ENCODE results near the gene TRABD2B.

The TRABD2B gene

DNA sequence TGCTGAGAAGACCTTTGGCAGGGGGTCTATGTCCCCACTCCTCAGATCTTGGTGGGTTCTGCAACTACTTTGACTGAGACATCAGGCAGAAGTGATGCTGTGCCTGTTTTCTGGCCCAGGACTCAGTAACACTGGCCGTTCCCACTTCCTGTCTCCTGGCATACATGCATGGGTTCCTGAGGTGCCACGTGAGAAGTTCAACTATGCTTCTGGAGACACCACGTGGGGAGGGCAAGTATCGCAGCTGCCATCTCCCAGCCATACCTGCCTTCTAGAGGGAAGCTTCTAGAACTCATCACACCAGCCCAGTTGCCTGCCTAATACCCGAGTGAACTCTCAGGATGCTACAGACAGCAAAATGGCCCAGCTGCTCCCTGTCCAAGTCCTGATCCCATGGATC lies 65.8 kb downstream of the TRABD2B start:
- no peak overlapping the region for H3K9ac ChIP-seq (ENCODE audit: low read depth, low read length)
- peaks cover 6% of the 10 kb centered on the region; the same call in 1 of the 2 replicates for H3K4me1 ChIP-seq (ENCODE audit: insufficient read depth, low read length)
- H3K9me3 ChIP-seq (ENCODE audit: insufficient read depth, low read depth, low read length): no peaks in the 10 kb centered on the region
- no peaks in the 10 kb centered on the region for H3K27me3 ChIP-seq (ENCODE audit: insufficient read depth, low read length)
- H3K27ac ChIP-seq (ENCODE audit: low read depth, low read length): no peak overlapping the region
- 88% methylated on average over 5 of the region's 5 CpGs for WGBS
- H3K4me3 ChIP-seq (ENCODE audit: low read length): no peak overlapping the region
- no peaks in the 10 kb centered on the region for H3K36me3 ChIP-seq (ENCODE audit: insufficient read depth, low read length)

- H3K4me1 ChIP-seq (ENCODE audit: insufficient read depth, low read length): peaks cover 6% of the 10 kb centered on the region; the same call in 1 of the 2 replicates
- 93% methylated on average over 7 of the region's 7 CpGs for WGBS
- no peak overlapping the region for H3K9ac ChIP-seq (ENCODE audit: low read depth, low read length)
- no peaks in the 10 kb centered on the region for H3K9me3 ChIP-seq (ENCODE audit: insufficient read depth, low read depth, low read length)
- no peak overlapping the region for H3K27ac ChIP-seq (ENCODE audit: low read depth, low read length)
- H3K4me3 ChIP-seq (ENCODE audit: low read length): no peak overlapping the region
- no peaks in the 10 kb centered on the region for H3K36me3 ChIP-seq (ENCODE audit: insufficient read depth, low read length)
- H3K27me3 ChIP-seq (ENCODE audit: insufficient read depth, low read length): no peaks in the 10 kb centered on the region
Observed at GRCh38 chr1:47930210-47930840, 66.9 kb downstream of the TRABD2B start.

- no peaks in the 10 kb centered on the region for H3K36me3 ChIP-seq (ENCODE audit: insufficient read depth, low read length)
- WGBS: 93% methylated on average over 6 of the region's 6 CpGs
- H3K9ac ChIP-seq (ENCODE audit: low read depth, low read length): no peak overlapping the region
- H3K9me3 ChIP-seq (ENCODE audit: insufficient read depth, low read depth, low read length): no peaks in the 10 kb centered on the region
- H3K27ac ChIP-seq (ENCODE audit: low read depth, low read length): no peak overlapping the region
- no peak overlapping the region for H3K4me3 ChIP-seq (ENCODE audit: low read length)
- H3K4me1 ChIP-seq (ENCODE audit: insufficient read depth, low read length): 0 out of 2 replicates have a peak, but pooled peaks cover 3% of the 10 kb centered on the region
- no peaks in the 10 kb centered on the region for H3K27me3 ChIP-seq (ENCODE audit: insufficient read depth, low read length)
Observed at GRCh38 chr1:47927165-47927564, 70.0 kb downstream of the TRABD2B start.

DNA sequence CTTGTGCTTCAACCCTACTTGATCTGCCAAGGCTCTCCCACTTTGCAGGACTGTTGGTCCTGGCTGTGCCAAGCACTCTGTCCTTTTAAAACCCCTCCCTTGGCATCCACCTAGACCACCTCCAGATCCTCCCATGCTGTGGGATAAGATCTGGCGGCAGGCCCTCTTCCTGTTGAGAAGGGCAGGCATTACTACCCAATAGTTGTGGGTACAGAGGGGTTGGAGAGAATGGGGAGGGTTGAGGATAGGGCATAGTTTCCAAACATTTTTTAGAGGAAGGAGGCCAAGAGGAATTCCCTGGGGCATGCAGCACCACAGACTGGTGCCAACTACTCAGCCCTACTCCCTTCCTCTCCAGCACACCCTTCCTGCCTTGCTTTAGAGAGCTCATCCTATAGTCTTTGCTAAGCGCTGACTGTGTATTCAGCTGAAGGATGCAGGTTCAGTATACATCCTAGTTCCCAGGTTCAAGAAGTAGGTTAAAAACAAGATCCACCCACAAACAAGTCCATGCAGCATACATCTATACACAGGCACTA lies 70.7 kb downstream of the TRABD2B start:
- H3K27me3 ChIP-seq (ENCODE audit: insufficient read depth, low read length): no peaks in the 10 kb centered on the region
- H3K4me3 ChIP-seq (ENCODE audit: low read length): no peak overlapping the region
- H3K27ac ChIP-seq (ENCODE audit: low read depth, low read length): no peak overlapping the region
- H3K9me3 ChIP-seq (ENCODE audit: insufficient read depth, low read depth, low read length): no peaks in the 10 kb centered on the region
- WGBS: 50% methylated on average over 2 of the region's 2 CpGs
- H3K4me1 ChIP-seq (ENCODE audit: insufficient read depth, low read length): 0 out of 2 replicates have a peak, but pooled peaks cover 3% of the 10 kb centered on the region
- H3K9ac ChIP-seq (ENCODE audit: low read depth, low read length): no peak overlapping the region
- no peaks in the 10 kb centered on the region for H3K36me3 ChIP-seq (ENCODE audit: insufficient read depth, low read length)

GRCh38 chr1:47924270-47925048 lies 72.7 kb downstream of the TRABD2B start:
- H3K4me3 ChIP-seq (ENCODE audit: low read length): no peak overlapping the region
- H3K4me1 ChIP-seq (ENCODE audit: insufficient read depth, low read length): 0 out of 2 replicates have a peak, but pooled peaks cover 3% of the 10 kb centered on the region
- H3K36me3 ChIP-seq (ENCODE audit: insufficient read depth, low read length): no peaks in the 10 kb centered on the region
- no peaks in the 10 kb centered on the region for H3K27me3 ChIP-seq (ENCODE audit: insufficient read depth, low read length)
- H3K9ac ChIP-seq (ENCODE audit: low read depth, low read length): no peak overlapping the region
- WGBS: 77% methylated on average over 7 of the region's 7 CpGs
- H3K9me3 ChIP-seq (ENCODE audit: insufficient read depth, low read depth, low read length): no peaks in the 10 kb centered on the region
- no peak overlapping the region for H3K27ac ChIP-seq (ENCODE audit: low read depth, low read length)

DNA sequence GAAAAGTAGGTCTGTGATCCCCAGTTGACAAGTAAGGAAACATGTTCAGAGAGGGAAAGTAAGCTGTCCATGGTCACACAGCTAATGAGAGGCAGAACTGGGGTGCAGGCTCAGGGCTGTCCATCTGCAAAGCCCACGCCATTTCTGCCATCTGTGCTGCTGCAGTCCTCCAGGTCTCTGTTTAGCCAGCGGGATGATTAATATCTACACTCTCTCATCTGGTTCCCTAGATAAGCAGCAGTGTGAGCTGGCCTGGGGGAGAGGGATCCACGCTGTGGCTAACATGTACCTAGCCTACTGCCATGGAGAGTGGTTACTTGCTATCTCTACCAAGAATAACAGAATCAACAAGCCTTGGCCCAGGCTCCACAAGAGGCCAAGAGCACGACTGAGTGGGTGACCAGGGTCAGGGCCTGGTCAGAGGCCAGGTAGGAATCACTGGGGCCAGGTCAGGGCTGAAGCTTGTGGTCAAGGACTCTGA lies 75.2 kb downstream of the TRABD2B start:
- H3K4me1 ChIP-seq (ENCODE audit: insufficient read depth, low read length): 0 out of 2 replicates have a peak, but pooled peaks cover 3% of the 10 kb centered on the region
- H3K9ac ChIP-seq (ENCODE audit: low read depth, low read length): no peak overlapping the region

GRCh38 chr1:47919113-47919833 lies 77.9 kb downstream of the TRABD2B start:
- Histone ChIP-seq H3K27ac (ENCODE audit: low read depth, low read length) (no peak overlapping the region), H3K27me3 (ENCODE audit: insufficient read depth, low read length) (no peaks in the 10 kb centered on the region)
- 94% methylated on average over 3 of the region's 3 CpGs for WGBS

More for the DNA sequence above, 75.2 kb downstream of the TRABD2B start:
- H3K4me3 ChIP-seq (ENCODE audit: low read length): no peak overlapping the region
- no peaks in the 10 kb centered on the region for H3K9me3 ChIP-seq (ENCODE audit: insufficient read depth, low read depth, low read length)
- H3K27me3 ChIP-seq (ENCODE audit: insufficient read depth, low read length): no peaks in the 10 kb centered on the region
- WGBS: 90% methylated on average over 4 of the region's 4 CpGs
- H3K27ac ChIP-seq (ENCODE audit: low read depth, low read length): no peak overlapping the region
- H3K36me3 ChIP-seq (ENCODE audit: insufficient read depth, low read length): no peaks in the 10 kb centered on the region

GRCh38 chr1:47918257-47918867 lies 78.8 kb downstream of the TRABD2B start:
- peaks cover 11% of the 10 kb centered on the region for H3K4me1 ChIP-seq (ENCODE audit: insufficient read depth, low read length)
- 92% methylated on average over 8 of the region's 8 CpGs for WGBS
- H3K9me3 ChIP-seq (ENCODE audit: insufficient read depth, low read depth, low read length): no peaks in the 10 kb centered on the region
- H3K27me3 ChIP-seq (ENCODE audit: insufficient read depth, low read length): no peaks in the 10 kb centered on the region
- H3K27ac ChIP-seq (ENCODE audit: low read depth, low read length): no peak overlapping the region
- no peak overlapping the region for H3K9ac ChIP-seq (ENCODE audit: low read depth, low read length)
- no peak overlapping the region for H3K4me3 ChIP-seq (ENCODE audit: low read length)
- H3K36me3 ChIP-seq (ENCODE audit: insufficient read depth, low read length): no peaks in the 10 kb centered on the region

More at GRCh38 chr1:47919113-47919833, 77.9 kb downstream of the TRABD2B start:
- Histone ChIP-seq H3K4me3 (ENCODE audit: low read length) (no peak overlapping the region), H3K9me3 (ENCODE audit: insufficient read depth, low read depth, low read length) (no peaks in the 10 kb centered on the region), H3K36me3 (ENCODE audit: insufficient read depth, low read length) (no peaks in the 10 kb centered on the region), H3K9ac (ENCODE audit: low read depth, low read length) (no peak overlapping the region), H3K4me1 (ENCODE audit: insufficient read depth, low read length) (peaks cover 9% of the 10 kb centered on the region)

DNA sequence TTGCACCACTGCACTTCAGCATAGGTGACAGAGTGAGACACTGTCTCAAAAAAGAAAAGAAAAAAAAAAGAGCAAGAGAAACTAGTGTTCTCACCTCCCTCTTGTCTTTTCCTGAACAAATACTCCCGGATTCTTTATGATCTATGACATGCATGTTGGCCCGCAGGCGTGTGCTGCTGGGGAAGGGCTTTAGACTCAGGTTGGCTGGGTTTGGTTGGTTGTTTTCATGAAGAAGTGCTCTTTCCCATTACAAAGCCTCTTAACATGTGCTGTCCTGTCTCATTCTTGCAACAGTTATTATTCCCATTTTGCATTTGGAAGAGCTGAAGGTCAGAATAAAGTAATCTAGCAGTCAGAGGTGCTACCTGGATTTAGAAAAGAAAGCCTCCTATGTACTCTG lies 79.5 kb downstream of the TRABD2B start:
- no peaks in the 10 kb centered on the region for H3K9me3 ChIP-seq (ENCODE audit: insufficient read depth, low read depth, low read length)
- no peak overlapping the region for H3K4me3 ChIP-seq (ENCODE audit: low read length)
- H3K27ac ChIP-seq (ENCODE audit: low read depth, low read length): no peak overlapping the region
- 98% methylated on average over 3 of the region's 3 CpGs for WGBS
- H3K9ac ChIP-seq (ENCODE audit: low read depth, low read length): no peak overlapping the region
- H3K27me3 ChIP-seq (ENCODE audit: insufficient read depth, low read length): no peaks in the 10 kb centered on the region
- H3K36me3 ChIP-seq (ENCODE audit: insufficient read depth, low read length): no peaks in the 10 kb centered on the region
- H3K4me1 ChIP-seq (ENCODE audit: insufficient read depth, low read length): peaks cover 15% of the 10 kb centered on the region

DNA sequence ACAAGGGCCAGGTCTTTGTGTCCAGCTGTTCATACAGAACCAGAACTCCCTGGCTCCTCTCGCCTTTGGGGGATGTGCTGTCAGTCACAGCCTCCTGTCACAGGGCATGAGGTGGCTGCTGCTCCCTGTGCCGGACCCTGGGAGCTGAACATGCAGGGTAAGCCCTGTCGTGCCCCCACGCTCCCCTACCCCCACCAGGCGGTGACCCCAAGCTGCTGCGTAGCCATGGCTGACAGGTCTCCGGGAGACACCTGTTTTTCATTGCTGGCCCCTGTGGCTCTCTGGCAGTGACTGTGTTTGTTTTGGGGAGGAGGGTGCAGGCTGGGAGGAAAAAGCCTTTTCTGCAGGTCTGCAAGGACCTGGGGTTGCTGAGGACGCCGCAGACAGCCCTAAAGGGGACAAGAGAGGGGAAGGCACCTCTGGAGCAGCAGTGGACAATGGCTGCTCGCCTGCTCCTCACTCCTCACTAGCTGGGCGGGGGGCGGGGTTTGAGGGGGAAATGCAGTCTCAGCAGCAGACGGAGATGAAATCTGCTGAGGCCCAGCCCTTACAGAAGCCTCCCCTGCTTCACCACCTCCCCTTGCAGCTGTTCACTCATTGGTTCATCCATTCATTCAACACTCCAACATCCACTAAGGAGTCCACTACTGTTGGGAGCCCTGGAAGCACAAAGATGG lies 81.4 kb downstream of the TRABD2B start:
- no peaks in the 10 kb centered on the region for H3K36me3 ChIP-seq (ENCODE audit: insufficient read depth, low read length)
- no peak overlapping the region for H3K27ac ChIP-seq (ENCODE audit: low read depth, low read length)
- no peak overlapping the region for H3K9ac ChIP-seq (ENCODE audit: low read depth, low read length)
- no peaks in the 10 kb centered on the region for H3K9me3 ChIP-seq (ENCODE audit: insufficient read depth, low read depth, low read length)
- no peaks in the 10 kb centered on the region for H3K27me3 ChIP-seq (ENCODE audit: insufficient read depth, low read length)
- H3K4me1 ChIP-seq (ENCODE audit: insufficient read depth, low read length): peaks cover 15% of the 10 kb centered on the region
- H3K4me3 ChIP-seq (ENCODE audit: low read length): no peak overlapping the region
- 76% methylated on average over 13 of the region's 13 CpGs for WGBS

Data from HUES64 (cell line).